ENCODE measurements around the gene DDX52. TPM values are rescaled to one million over a fixed set of nuclear protein-coding genes. Genes with fewer than 3 reads are reported as not detected.

The DDX52 gene
- total and polyA plus RNA-seq, 9 of the 15 experiments (the other 6 are each of a cell fraction or from before 2014, with no cell fraction given) = 19.1 to 50.5 (median 34.8) TPM

DNA sequence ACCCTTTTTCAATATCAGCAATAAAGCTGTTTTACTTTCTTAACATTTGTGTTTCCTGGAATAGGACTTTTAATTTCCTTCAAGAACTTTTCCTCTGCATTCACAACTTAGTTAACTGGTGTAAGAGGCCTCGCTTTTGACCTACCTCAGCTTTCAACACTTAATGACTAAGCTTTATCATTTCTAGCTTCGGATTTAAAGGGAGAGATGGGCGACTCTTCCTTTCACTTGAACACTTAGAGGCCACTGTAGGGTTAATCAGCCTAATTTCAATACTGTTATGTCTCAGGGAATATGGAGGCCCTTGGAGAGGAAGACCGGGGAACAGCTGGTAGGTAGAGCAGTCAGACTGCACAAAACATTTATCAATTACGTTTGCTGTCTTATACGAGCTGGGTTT lies 38.7 kb downstream of the DDX52 start:
- DNase-seq (ENCODE audit: extremely low read depth in 1 of 4, low spot score in 3 of 4) (no peak), ATAC-seq (no peak), FAIRE-seq (no peak)
- H3K4me1 ChIP-seq (replicated peaks in 1 of 2; ENCODE audit: control insufficient read depth in 2 of 2, insufficient read depth in 2 of 2, low read length in 2 of 2) = peaks cover 0 to 9% of the 10 kb centered on the region in 2 experiments; a peak in 2 of 5 replicates
- in situ Hi-C loops (cut with MboI) = no loop called here
- H3K27ac ChIP-seq (ENCODE audit: extremely low read depth, low read depth, low read length) = no peak overlapping the region
- intact Hi-C loops (cut with micrococcal nuclease) = no loop called here
- H3K9ac ChIP-seq (ENCODE audit: insufficient read depth in 1 of 2, low read depth in 2 of 2, low read length in 2 of 2) = no peak overlapping the region
- no peak overlapping the region for H3K4me2 ChIP-seq (ENCODE audit: insufficient read depth, low read length)
- peaks cover 49% of the 10 kb centered on the region for H3K79me2 ChIP-seq (ENCODE audit: control insufficient read depth, insufficient read depth, low read length)
- WGBS (ENCODE audit: insufficient coverage, low coverage, missing lambda C conversion rate) = 85% methylated on average over 6 of the region's 6 CpGs
- no peak for TF ChIP-seq RBM22 (IDR thresholded peaks at IDR 0.05; ENCODE audit: low read depth, low read length, poor library complexity, severe bottlenecking)
- no peak for TF ChIP-seq MEIS2 (IDR thresholded peaks at IDR 0.05; ENCODE audit: partially characterized antibody)
- 0 out of 2 replicates have a peak, but pooled peaks have one; percentile 5 for TF ChIP-seq ZNF316 (IDR thresholded peaks at IDR 0.05)
- TF ChIP-seq ZNF431 (CRISPR knock-in tag; IDR thresholded peaks at IDR 0.05) = no peak
- no peak for TF ChIP-seq ZNF354B (CRISPR knock-in tag; IDR thresholded peaks at IDR 0.05)
- no peak for TF ChIP-seq CBX3 (IDR thresholded peaks at IDR 0.05; ENCODE audit: borderline replicate concordance in 1 of 2, low read length in 2 of 2)
- H3K4me3 ChIP-seq = no peak overlapping the region
- BruUV-seq (replicated peaks) = no TSS peak
- CTCF ChIA-PET (ENCODE audit: low intra/inter-chr PET ratio) = no interaction called here
- no peaks in the 10 kb centered on the region for H4K20me1 ChIP-seq (replicated peaks; ENCODE audit: control insufficient read depth, insufficient read depth, low read length)
- no peaks in the 10 kb centered on the region for H3K27me3 ChIP-seq (ENCODE audit: control insufficient read depth in 2 of 2, insufficient read depth in 2 of 2, low read length in 2 of 2)
- H3K36me3 ChIP-seq (ENCODE audit: control insufficient read depth, insufficient read depth, low read length) = peaks cover 19% of the 10 kb centered on the region; the same call in 2 of the 3 replicates
- H3K9me3 ChIP-seq (replicated peaks; ENCODE audit: control insufficient read depth, insufficient read depth, low read depth, low read length) = no peaks in the 10 kb centered on the region
- H2AFZ ChIP-seq (ENCODE audit: low read depth, low read length) = no peak overlapping the region
- POLR2A ChIA-PET = interaction anchor here (1.5 to 2.1 kb wide), 2 partner anchors 9 to 25 kb away, joined by 3 to 6 read pairs; no protein-coding TSS in a partner anchor
- H3K9me1 ChIP-seq (ENCODE audit: control insufficient read depth, insufficient read depth, low read length) = no peaks in the 10 kb centered on the region

DNA sequence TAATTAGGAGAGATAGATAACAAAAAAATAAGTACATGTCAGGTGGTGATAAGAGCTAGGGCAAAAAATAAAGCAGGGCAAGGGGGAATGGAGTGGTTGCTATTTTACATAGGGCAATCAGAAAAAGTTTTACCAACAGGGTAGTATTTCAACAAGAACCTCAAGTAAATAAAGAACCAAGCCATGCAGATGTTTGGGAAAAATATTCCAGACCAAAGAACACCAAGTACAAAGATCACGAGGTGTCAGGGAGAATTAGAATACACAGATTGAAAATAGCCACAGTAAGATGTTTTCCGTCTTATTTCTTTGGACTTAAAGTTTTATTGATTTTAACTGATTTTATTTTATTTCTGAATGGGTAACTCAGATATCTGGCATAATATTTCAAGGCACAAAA lies 45.1 kb downstream of the DDX52 start:
- no peaks in the 10 kb centered on the region for H3K9me1 ChIP-seq (ENCODE audit: control insufficient read depth, insufficient read depth, low read length)
- FAIRE-seq (no peak), ATAC-seq (no peak), DNase-seq (ENCODE audit: extremely low read depth in 1 of 4, low spot score in 3 of 4) (no peak)
- H3K27ac ChIP-seq (ENCODE audit: extremely low read depth, low read depth, low read length) = no peak overlapping the region
- no peaks in the 10 kb centered on the region for H3K27me3 ChIP-seq (ENCODE audit: control insufficient read depth in 2 of 2, insufficient read depth in 2 of 2, low read length in 2 of 2)
- H3K79me2 ChIP-seq (ENCODE audit: control insufficient read depth, insufficient read depth, low read length) = 0 out of 3 replicates have a peak, but pooled peaks cover under 1% of the 10 kb centered on the region
- H2AFZ ChIP-seq (ENCODE audit: low read depth, low read length) = no peak overlapping the region
- no peaks in the 10 kb centered on the region for H3K4me1 ChIP-seq (replicated peaks in 1 of 2; ENCODE audit: control insufficient read depth in 2 of 2, insufficient read depth in 2 of 2, low read length in 2 of 2)
- peaks cover 53% of the 10 kb centered on the region; the same call in 2 of the 3 replicates for H3K36me3 ChIP-seq (ENCODE audit: control insufficient read depth, insufficient read depth, low read length)
- H3K9ac ChIP-seq (ENCODE audit: insufficient read depth in 1 of 2, low read depth in 2 of 2, low read length in 2 of 2) = no peak overlapping the region
- H4K20me1 ChIP-seq (replicated peaks; ENCODE audit: control insufficient read depth, insufficient read depth, low read length) = no peaks in the 10 kb centered on the region
- in situ Hi-C loops (cut with MboI) (no loop called here), intact Hi-C loops (cut with micrococcal nuclease) (no loop called here)
- H3K9me3 ChIP-seq (replicated peaks; ENCODE audit: control insufficient read depth, insufficient read depth, low read depth, low read length) = no peaks in the 10 kb centered on the region
- WGBS (ENCODE audit: insufficient coverage, low coverage, missing lambda C conversion rate) = 74% methylated on average over 2 of the region's 2 CpGs
- ChIA-PET POLR2A (interaction anchor here (0.6 kb wide), 1 partner anchor 269 kb away, joined by 3 read pairs; no protein-coding TSS in a partner anchor), CTCF (ENCODE audit: low intra/inter-chr PET ratio) (no interaction called here)
- H3K4me2 ChIP-seq (ENCODE audit: insufficient read depth, low read length) = no peak overlapping the region
- no peak overlapping the region for H3K4me3 ChIP-seq
- BruUV-seq (replicated peaks) = no TSS peak
- TF ChIP-seq ZNF239 (CRISPR knock-in tag; IDR thresholded peaks at IDR 0.05) (no peak), DNMT1 (IDR thresholded peaks at IDR 0.05) (no peak), CBX2 (IDR thresholded peaks at IDR 0.05; ENCODE audit: insufficient read depth, low read length, poor library complexity, severe bottlenecking) (no peak), ZNF695 (CRISPR knock-in tag; IDR thresholded peaks at IDR 0.05) (no peak), HLTF (IDR thresholded peaks at IDR 0.05) (no peak), ESRRA (IDR thresholded peaks at IDR 0.05; ENCODE audit: borderline replicate concordance, low read depth) (no peak), BRD9 (IDR thresholded peaks at IDR 0.05; ENCODE audit: low read depth, partially characterized antibody) (no peak), PML (IDR thresholded peaks at IDR 0.05; ENCODE audit: low read length) (no peak), FOXA1 (IDR thresholded peaks at IDR 0.05; ENCODE audit: borderline replicate concordance) (no peak), TEAD4 (IDR thresholded peaks at IDR 0.05; ENCODE audit: low read length) (no peak), TEAD4 (CRISPR knock-in tag; IDR thresholded peaks at IDR 0.05; ENCODE audit: borderline replicate concordance) (no peak)

All from K562 (cell line).